Endothelial cell of umbilical vein (primary cell): ENCODE results near the gene PLXNA4. TPM values are rescaled to one million over a fixed set of nuclear protein-coding genes. Genes with fewer than 3 reads are reported as not detected.

Experiments
- BruUV-seq: library from RNA; stranded (reverse); fragments of 400-500 nt; replicated peaks from 2 replicates; lab custom pipeline; 2021; lab: Mats Ljungman, UMichigan
- CTCF ChIA-PET: fragments of 300-600, 350-600 bp; sonication (Branson Sonifier 250); formaldehyde crosslinking; loops from one replicate; lab custom pipeline; 2021; ENCODE audit warnings: antibody characterized with exemption, inconsistent platforms; lab: Charles Lee
- POLR2A ChIA-PET: fragments of 300-600, 350-600 bp; sonication (Branson Sonifier 250); formaldehyde crosslinking; loops from one replicate; lab custom pipeline; 2021; ENCODE audit warnings: antibody characterized with exemption, inconsistent platforms; lab: Charles Lee
- DNase-seq: peaks from one replicate; pipeline ENCODE4 v3.0.0-alpha.2; 2011; ENCODE audit warnings: low read depth, low spot score
- FAIRE-seq: peaks from 2 replicates; lab custom pipeline; 2011; peaks lifted over from hg19 to GRCh38; lab: Jason Lieb, UNC
- H2AFZ ChIP-seq: 2 replicates; pipeline ENCODE4 v1.6.0; 2012; ENCODE audit warnings: low read depth, low read length, control low read depth, inconsistent platforms
- H3K27ac ChIP-seq: 2 replicates; pipeline ENCODE4 v1.5.1; 2011; ENCODE audit warnings: low read depth, mild to moderate bottlenecking, control low read depth, low read length, moderate library complexity; ENCODE audit not compliant: insufficient read depth
- H3K27me3 ChIP-seq, 2 experiments: 2 replicates each; pipeline versions ENCODE4 v1.6.0 to v1.6.1; 2011; ENCODE audit warnings: low read length in 2 of 2, mixed read lengths in 1 of 2; ENCODE audit not compliant: control insufficient read depth in 2 of 2, insufficient read depth in 2 of 2
- H3K36me3 ChIP-seq, 2 experiments: 2 replicates in 1 of 2; 3 replicates in 1 of 2; pipeline ENCODE4 v1.5.1; 2011; ENCODE audit warnings: low read length in 2 of 2, mild to moderate bottlenecking in 1 of 2, moderate library complexity in 1 of 2; ENCODE audit not compliant: control insufficient read depth in 2 of 2, insufficient read depth in 2 of 2; ENCODE audit errors: extremely low read depth in 1 of 2
- H3K4me1 ChIP-seq: 3 replicates; pipeline ENCODE4 v1.5.1; 2011; ENCODE audit warnings: mild to moderate bottlenecking, low read length; ENCODE audit not compliant: control insufficient read depth, insufficient read depth; ENCODE audit errors: extremely low read depth
- H3K4me2 ChIP-seq: 2 replicates; pipeline ENCODE4 v1.6.1; 2011; ENCODE audit warnings: low read length, control low read depth, mixed read lengths; ENCODE audit not compliant: insufficient read depth
- H3K4me3 ChIP-seq, 3 experiments: fragments of 200-600 bp in 1 of 3; sonication (generic), shearing (Covaris generic) in 1 of 3; replicated peaks in 1 of 3; 2 replicates each; pipeline ENCODE4 v1.5.1; 2011 to 2016; ENCODE audit warnings: control low read depth in 3 of 3, low read length in 3 of 3, mild to moderate bottlenecking in 2 of 3, inconsistent platforms in 1 of 3, low read depth in 1 of 3, moderate library complexity in 1 of 3; ENCODE audit not compliant: insufficient read depth in 1 of 3
- H3K79me2 ChIP-seq: 2 replicates; pipeline ENCODE4 v1.6.0; 2012; ENCODE audit warnings: low read length, inconsistent platforms; ENCODE audit not compliant: control insufficient read depth, insufficient read depth
- H3K9ac ChIP-seq: replicated peaks from 2 replicates; pipeline ENCODE3; 2011; ENCODE audit warnings: low read length, control low read depth; ENCODE audit not compliant: insufficient read depth; ENCODE audit errors: extremely low read depth
- H3K9me1 ChIP-seq: replicated peaks from 3 replicates; pipeline ENCODE4 v1.6.0; 2011; ENCODE audit warnings: mild to moderate bottlenecking, low read length; ENCODE audit not compliant: control insufficient read depth, insufficient read depth; ENCODE audit errors: extremely low read depth
- H3K9me3 ChIP-seq: replicated peaks from 2 replicates; pipeline ENCODE4 v1.5.1; 2012; ENCODE audit warnings: low read length, inconsistent platforms; ENCODE audit not compliant: control insufficient read depth, insufficient read depth
- H4K20me1 ChIP-seq: replicated peaks from 2 replicates; pipeline ENCODE3; 2011; ENCODE audit warnings: mild to moderate bottlenecking, low read length; ENCODE audit not compliant: control insufficient read depth, insufficient read depth; ENCODE audit errors: extremely low read depth
- CTCF ChIP-seq, 2 donors: IDR thresholded peaks; 1 replicate in 1 of 2; 2 replicates in 1 of 2; pipeline ENCODE4 v1.5.1; 2011; ENCODE audit warnings: low read length in 2 of 2, mild to moderate bottlenecking in 2 of 2, moderate library complexity in 2 of 2, control low read depth in 1 of 2, inconsistent platforms in 1 of 2, low read depth in 1 of 2; ENCODE audit not compliant: insufficient read depth in 1 of 2; ENCODE audit errors: extremely low read depth in 1 of 2
- EZH2 ChIP-seq: IDR thresholded peaks from 2 replicates; pipeline ENCODE4 v1.6.1; 2012; ENCODE audit warnings: borderline replicate concordance, low read depth, mild to moderate bottlenecking, moderate library complexity, low read length, inconsistent platforms; ENCODE audit not compliant: severe bottlenecking
- FOS ChIP-seq: IDR thresholded peaks from 2 replicates; pipeline ENCODE4 v1.6.1; 2011; ENCODE audit warnings: mild to moderate bottlenecking, low read length, moderate library complexity, borderline replicate concordance; ENCODE audit not compliant: insufficient read depth
- GATA2 ChIP-seq: IDR thresholded peaks from 2 replicates; pipeline ENCODE4 v1.7.0; 2011; ENCODE audit warnings: low read depth, mild to moderate bottlenecking, moderate library complexity, mixed read lengths, low read length; ENCODE audit not compliant: insufficient read length, insufficient read depth
- JUN ChIP-seq: IDR thresholded peaks from 2 replicates; pipeline ENCODE4 v1.6.1; 2011; ENCODE audit warnings: borderline replicate concordance, low read depth; ENCODE audit not compliant: insufficient read length, insufficient read depth
- MAX ChIP-seq: IDR thresholded peaks from 2 replicates; pipeline ENCODE4 v1.6.1; 2011; ENCODE audit not compliant: insufficient read depth, insufficient read length
- MYC ChIP-seq: IDR thresholded peaks from one replicate; pipeline ENCODE4 v1.6.1; 2011; ENCODE audit warnings: mild to moderate bottlenecking, low read depth, low read length
- POLR2A ChIP-seq: IDR thresholded peaks from 2 replicates; pipeline ENCODE4 v1.6.1; 2012; ENCODE audit warnings: low read depth, mild to moderate bottlenecking, control low read depth, low read length
- POLR2AphosphoS5 ChIP-seq: IDR thresholded peaks from 2 replicates; pipeline ENCODE4 v1.6.1; 2012; ENCODE audit warnings: low read depth, mild to moderate bottlenecking, control low read depth, low read length, moderate library complexity; ENCODE audit not compliant: insufficient read depth
- dilution Hi-C: fragments of 300-500 bp; cut with MboI; formaldehyde crosslinking; loops from one replicate; pipeline ENCODE4 v1.15.0; 2019; ENCODE audit warnings: low sequenced_read_pairs; ENCODE audit not compliant: extremely low pct_ligation_motif_present
- intact Hi-C: fragments of 100-400 bp; cut with micrococcal nuclease; formaldehyde crosslinking; loops from one replicate; pipeline ENCODE4 v1.10.0; 2022
- polyA plus RNA-seq, 4 experiments: library from polyadenylated mRNA; depleted of rRNA in 3 of 4; stranded (reverse) in 3 of 4; unstranded in 1 of 4; fragments of >200 nt; gene quantifications; 2 replicates each; pipeline versions ENCODE4 v1.2.1 to v1.2.3, GENCODE V29; 2011 to 2012; ENCODE audit warnings: missing spikeins in 1 of 4
- total RNA-seq: library from RNA; stranded (reverse); gene quantifications from 2 replicates; pipeline ENCODE4 v1.2.3, GENCODE V29; 2021

Gene PLXNA4
- total and polyA plus RNA-seq, 2 donors (not counting 3 experiments of a cell fraction or from before 2014, with no cell fraction given) = 12.1 to 20.4 TPM

- Histone ChIP-seq H4K20me1 (no peaks in the 10 kb centered on the region), H3K4me3 (no peak overlapping the region), H3K27me3 (no peaks in the 10 kb centered on the region), H3K4me2 (no peak overlapping the region), H3K9ac (no peak overlapping the region), H2AFZ (no peak overlapping the region), H3K27ac (no peak overlapping the region), H3K79me2 (no peaks in the 10 kb centered on the region), H3K36me3 (no peaks in the 10 kb centered on the region), H3K9me3 (no peaks in the 10 kb centered on the region), H3K9me1 (no peaks in the 10 kb centered on the region), H3K4me1 (peaks cover 35% of the 10 kb centered on the region)
- no TSS peak for BruUV-seq
- DNase-seq (no peak), FAIRE-seq (no peak)
- CTCF ChIA-PET = interaction anchor here (0.7 to 1.7 kb wide), 2 partner anchors 28 to 154 kb away, joined by 3 to 5 read pairs; no protein-coding TSS in a partner anchor
- dilution Hi-C loops = no loop called here
- POLR2A ChIA-PET = no interaction called here
- no peak for TF ChIP-seq FOS
- TF ChIP-seq JUN = peak; percentile 20
- no peak for TF ChIP-seq MYC
- no peak for TF ChIP-seq EZH2
- no peak for TF ChIP-seq MAX
- no peak for TF ChIP-seq POLR2AphosphoS5
- intact Hi-C loops = no loop called here
Observed at GRCh38 chr7:132472463-132473120, 103.7 kb downstream of the PLXNA4 start.

- BruUV-seq = no TSS peak
- CTCF ChIA-PET = no interaction called here
- Histone ChIP-seq H3K9me1 (no peaks in the 10 kb centered on the region), H3K9ac (no peak overlapping the region), H3K9me3 (no peaks in the 10 kb centered on the region), H3K79me2 (no peaks in the 10 kb centered on the region), H2AFZ (no peak overlapping the region), H3K4me1 (peaks cover 35% of the 10 kb centered on the region), H4K20me1 (no peaks in the 10 kb centered on the region), H3K36me3 (no peaks in the 10 kb centered on the region), H3K4me3 (no peak overlapping the region), H3K4me2 (no peak overlapping the region), H3K27me3 (no peaks in the 10 kb centered on the region), H3K27ac (no peak overlapping the region)
- dilution Hi-C loops (no loop called here), intact Hi-C loops (no loop called here)
- POLR2A ChIA-PET = no interaction called here
- DNase-seq (no peak), FAIRE-seq (no peak)
- TF ChIP-seq CTCF (IDR thresholded peaks at IDR 0.05; ENCODE audit: extremely low read depth in 1 of 2, insufficient read depth in 1 of 2, low read depth in 1 of 2, low read length in 2 of 2) (no peak), POLR2AphosphoS5 (no peak), MYC (no peak), FOS (no peak), EZH2 (no peak), POLR2A (no peak), JUN (no peak), MAX (no peak), GATA2 (no peak)
Observed at GRCh38 chr7:132471515-132471914, 104.8 kb downstream of the PLXNA4 start.
